Suprapubic skin (tissue), 4 donors: ENCODE results near the gene KCP.

Source experiments
- POLR2A ChIP-seq, 2 donors: fragments of 450-650 bp; IDR thresholded peaks; one replicate each; pipeline ENCODE4 v1.6.1; 2017; ENCODE audit warnings: antibody characterized with exemption in 2 of 2, mild to moderate bottlenecking in 2 of 2, moderate library complexity in 2 of 2
- POLR2AphosphoS5 ChIP-seq, 3 donors: sonication (generic); formaldehyde crosslinking; IDR thresholded peaks; one replicate each; pipeline ENCODE4 v1.6.1; 2017; ENCODE audit warnings: antibody characterized with exemption in 3 of 3
- TF ChIP-seq, protein P1 (sequence below), 2 donors: fragments of 200-600 bp in 1 of 2; fragments of 450-650 bp in 1 of 2; sonication (generic) in 1 of 2; IDR thresholded peaks; one replicate each; pipeline ENCODE4 v1.5.1; 2016 to 2019; ENCODE audit warnings: antibody characterized with exemption in 2 of 2, mild to moderate bottlenecking in 1 of 2, moderate library complexity in 1 of 2

DNA sequence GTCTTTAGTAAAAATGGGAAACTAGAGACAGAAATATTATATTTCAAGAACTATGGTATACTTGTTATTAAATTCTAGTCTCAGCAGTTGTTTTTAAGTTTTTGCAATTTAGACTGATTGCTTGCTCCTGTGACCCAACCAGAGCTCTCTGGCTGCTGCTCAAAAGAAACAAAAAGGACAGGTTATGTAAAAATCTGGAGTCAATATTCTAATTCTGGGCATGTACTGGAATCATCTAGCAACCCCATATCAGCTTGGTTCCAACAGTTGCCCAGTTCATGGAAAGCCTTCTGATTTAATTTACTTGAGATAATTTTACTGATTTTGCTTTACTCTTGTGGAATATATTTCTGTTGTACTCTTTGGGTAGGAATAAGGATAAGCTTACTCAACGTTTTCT, 10.3 kb downstream of the KCP start:
- TF ChIP-seq, protein P1, sequence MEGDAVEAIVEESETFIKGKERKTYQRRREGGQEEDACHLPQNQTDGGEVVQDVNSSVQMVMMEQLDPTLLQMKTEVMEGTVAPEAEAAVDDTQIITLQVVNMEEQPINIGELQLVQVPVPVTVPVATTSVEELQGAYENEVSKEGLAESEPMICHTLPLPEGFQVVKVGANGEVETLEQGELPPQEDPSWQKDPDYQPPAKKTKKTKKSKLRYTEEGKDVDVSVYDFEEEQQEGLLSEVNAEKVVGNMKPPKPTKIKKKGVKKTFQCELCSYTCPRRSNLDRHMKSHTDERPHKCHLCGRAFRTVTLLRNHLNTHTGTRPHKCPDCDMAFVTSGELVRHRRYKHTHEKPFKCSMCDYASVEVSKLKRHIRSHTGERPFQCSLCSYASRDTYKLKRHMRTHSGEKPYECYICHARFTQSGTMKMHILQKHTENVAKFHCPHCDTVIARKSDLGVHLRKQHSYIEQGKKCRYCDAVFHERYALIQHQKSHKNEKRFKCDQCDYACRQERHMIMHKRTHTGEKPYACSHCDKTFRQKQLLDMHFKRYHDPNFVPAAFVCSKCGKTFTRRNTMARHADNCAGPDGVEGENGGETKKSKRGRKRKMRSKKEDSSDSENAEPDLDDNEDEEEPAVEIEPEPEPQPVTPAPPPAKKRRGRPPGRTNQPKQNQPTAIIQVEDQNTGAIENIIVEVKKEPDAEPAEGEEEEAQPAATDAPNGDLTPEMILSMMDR (IDR thresholded peaks at IDR 0.05): no peak
- TF ChIP-seq POLR2A (IDR thresholded peaks at IDR 0.05): no peak
- no peak for TF ChIP-seq POLR2AphosphoS5 (IDR thresholded peaks at IDR 0.05)
